K562 (cell line): ENCODE data around the gene DENND1A. TPM values are rescaled to one million over a fixed set of nuclear protein-coding genes. Genes with fewer than 3 reads are reported as not detected.

Source experiments
- ATAC-seq: fragments of 200-7000 bp; cut with Tn5 transposase; 3 replicates; pipeline ENCODE4 v1.9.1; 2020; ENCODE audit warnings: moderate library complexity
- BruUV-seq: library from RNA; stranded (reverse); fragments of 400-500 nt; replicated peaks from 2 replicates; lab custom pipeline; 2021; lab: Mats Ljungman, UMichigan
- CTCF ChIA-PET: fragments of 300-600 bp; formaldehyde crosslinking; extraction: SDS; loops from one replicate; lab custom pipeline; 2021; ENCODE audit warnings: low intra/inter-chr PET ratio; lab: Yijun Ruan, JAX
- POLR2A ChIA-PET: fragments of 300-600, 350-650 bp; sonication (Branson Sonifier 250); formaldehyde crosslinking; extraction: SDS; loops from one replicate; lab custom pipeline; 2021; ENCODE audit warnings: antibody characterized with exemption, inconsistent platforms; lab: Yijun Ruan, JAX
- DNase-seq, 4 experiments: peaks; one replicate each; pipeline versions ENCODE4 v3.0.0 to v3.0.0-alpha.2; 2011 to 2018; ENCODE audit warnings: low spot score in 3 of 4, mixed read lengths in 3 of 4; ENCODE audit errors: extremely low read depth in 1 of 4
- FAIRE-seq: peaks from 2 replicates; lab custom pipeline; 2011; peaks lifted over from hg19 to GRCh38; lab: Jason Lieb, UNC
- H2AFZ ChIP-seq: 2 replicates; pipeline ENCODE4 v1.6.0; 2011; ENCODE audit warnings: low read depth, low read length, control low read depth, inconsistent platforms
- H3K27ac ChIP-seq: fragments of 200-600 bp; 3 replicates; pipeline ENCODE4 v1.8.0; 2011; ENCODE audit warnings: low read depth, mild to moderate bottlenecking, control low read depth, inconsistent platforms, low read length, moderate library complexity, mixed read lengths; ENCODE audit errors: extremely low read depth
- H3K27me3 ChIP-seq, 2 experiments: fragments of 300-600 bp in 1 of 2; 2 replicates in 1 of 2; 3 replicates in 1 of 2; pipeline versions ENCODE4 v1.6.0 to v1.8.0; 2011; ENCODE audit warnings: inconsistent platforms in 2 of 2, low read length in 2 of 2, mild to moderate bottlenecking in 1 of 2, mixed read lengths in 1 of 2, moderate library complexity in 1 of 2; ENCODE audit not compliant: control insufficient read depth in 2 of 2, insufficient read depth in 2 of 2
- H3K36me3 ChIP-seq: fragments of 300-600 bp; 3 replicates; pipeline ENCODE4 v1.8.0; 2011; ENCODE audit warnings: mild to moderate bottlenecking, low read length, inconsistent platforms; ENCODE audit not compliant: control insufficient read depth, insufficient read depth
- H3K4me1 ChIP-seq, 2 experiments: fragments of 200-600 bp in 1 of 2; replicated peaks in 1 of 2; 2 replicates in 1 of 2; 3 replicates in 1 of 2; pipeline versions ENCODE4 v1.5.1 to v1.8.0; 2011; ENCODE audit warnings: inconsistent platforms in 2 of 2, low read length in 2 of 2, mild to moderate bottlenecking in 1 of 2, mixed read lengths in 1 of 2, moderate library complexity in 1 of 2; ENCODE audit not compliant: control insufficient read depth in 2 of 2, insufficient read depth in 2 of 2
- H3K4me2 ChIP-seq: 2 replicates; pipeline ENCODE4 v1.6.1; 2011; ENCODE audit warnings: low read length, control low read depth, inconsistent platforms, mixed read lengths; ENCODE audit not compliant: insufficient read depth
- H3K4me3 ChIP-seq: fragments of 200-600 bp; sonication (generic), shearing (Covaris generic); 2 replicates; pipeline ENCODE4 v1.5.1; 2016; ENCODE audit warnings: control low read depth, inconsistent platforms
- H3K79me2 ChIP-seq: fragments of 200-600 bp; 3 replicates; pipeline ENCODE4 v1.8.0; 2011; ENCODE audit warnings: low read length, inconsistent platforms; ENCODE audit not compliant: control insufficient read depth, insufficient read depth
- H3K9ac ChIP-seq, 2 experiments: 2 replicates each; pipeline versions ENCODE4 v1.6.0 to v1.6.1; 2011; ENCODE audit warnings: low read depth in 2 of 2, low read length in 2 of 2, control low read depth in 1 of 2, inconsistent platforms in 1 of 2, mild to moderate bottlenecking in 1 of 2, mixed read lengths in 1 of 2; ENCODE audit not compliant: insufficient read depth in 1 of 2
- H3K9me1 ChIP-seq: one replicate; pipeline ENCODE4 v1.6.0; 2011; ENCODE audit warnings: inconsistent platforms, mild to moderate bottlenecking, low read length, moderate library complexity; ENCODE audit not compliant: control insufficient read depth, insufficient read depth
- H3K9me3 ChIP-seq: replicated peaks from 2 replicates; pipeline ENCODE4 v1.5.1; 2011; ENCODE audit warnings: low read depth, low read length, inconsistent platforms; ENCODE audit not compliant: control insufficient read depth, insufficient read depth
- H4K20me1 ChIP-seq: replicated peaks from 2 replicates; pipeline ENCODE4 v1.6.1; 2011; ENCODE audit warnings: low read length, inconsistent platforms, mixed read lengths; ENCODE audit not compliant: control insufficient read depth, insufficient read depth
- DPF2 ChIP-seq: fragments of 450-650 bp; IDR thresholded peaks from 2 replicates; pipeline ENCODE4 v1.6.1; 2016
- EP300 ChIP-seq: IDR thresholded peaks from 2 replicates; pipeline ENCODE4 v1.6.1; 2012; ENCODE audit warnings: low read length, improper control_type of control experiment
- FOSL1 ChIP-seq: fragments of 200-800 bp; sonication (Bioruptor generic); conservative IDR thresholded peaks from 2 replicates; pipeline ENCODE4 v1.6.1; 2016; ENCODE audit warnings: missing genetic modification characterization, missing compliant biosample characterization
- FOXP1 ChIP-seq: sonication (generic); formaldehyde crosslinking; IDR thresholded peaks from 2 replicates; pipeline ENCODE4 v1.8.0; 2022; ENCODE audit warnings: mild to moderate bottlenecking, missing genetic modification reagents
- HCFC1 ChIP-seq: IDR thresholded peaks from 2 replicates; pipeline ENCODE4 v1.6.1; 2012; ENCODE audit warnings: low read depth, low read length, improper control_type of control experiment
- HOXB6 ChIP-seq: fragments of 250-450 bp; sonication (Bioruptor Pico); IDR thresholded peaks from 2 replicates; pipeline ENCODE4 v1.5.1; 2022; ENCODE audit warnings: mild to moderate bottlenecking, borderline replicate concordance
- JUND ChIP-seq, 2 experiments: IDR thresholded peaks; 2 replicates in 1 of 2; 3 replicates in 1 of 2; pipeline ENCODE4 v1.6.1; 2011; ENCODE audit warnings: borderline replicate concordance in 2 of 2, low read depth in 2 of 2, low read length in 2 of 2, improper control_type of control experiment in 1 of 2, missing biosample characterization in 1 of 2, missing genetic modification characterization in 1 of 2, missing genetic modification reagents in 1 of 2
- KDM4B ChIP-seq, 2 experiments: fragments of 450-650 bp in 1 of 2; sonication (generic) in 1 of 2; IDR thresholded peaks; 2 replicates each; pipeline ENCODE4 v1.6.1; 2016 to 2017; ENCODE audit warnings: borderline replicate concordance in 2 of 2, antibody characterized with exemption in 1 of 2, low read depth in 1 of 2, mild to moderate bottlenecking in 1 of 2
- MAFK ChIP-seq: IDR thresholded peaks from 2 replicates; pipeline ENCODE4 v1.6.1; 2011; ENCODE audit warnings: low read length, improper control_type of control experiment
- SLC30A9 ChIP-seq: fragments of 250-450 bp; sonication (Bioruptor Pico); IDR thresholded peaks from 2 replicates; pipeline ENCODE4 v1.8.0; 2022; ENCODE audit warnings: mild to moderate bottlenecking, moderate library complexity
- SMAD3 ChIP-seq: fragments of 450-650 bp; formaldehyde crosslinking; conservative IDR thresholded peaks from 2 replicates; pipeline ENCODE4 v1.4.0; 2020; ENCODE audit warnings: mild to moderate bottlenecking
- TSC22D4 ChIP-seq: fragments of 450-650 bp; IDR thresholded peaks from 2 replicates; pipeline ENCODE4 v1.6.1; 2016; ENCODE audit warnings: missing genetic modification characterization, missing biosample characterization, control low read depth
- WGBS: fragments of 100-300 bp; shearing (Covaris generic); methylation state at CpG from one replicate; pipeline ENCODE4 v1.1.6; 2016; ENCODE audit warnings: low coverage, mixed read lengths; ENCODE audit not compliant: insufficient coverage; ENCODE audit errors: missing lambda C conversion rate; 5-methylcytosine and 5-hydroxymethylcytosine counted together
- in situ Hi-C: fragments of 300-500 bp; cut with MboI; formaldehyde crosslinking; loops from 4 replicates; pipeline ENCODE4 v1.15.0; 2018; ENCODE audit warnings: inconsistent platforms, mixed read lengths
- intact Hi-C: fragments of 100-400 bp; cut with micrococcal nuclease; formaldehyde crosslinking; loops from 2 replicates; pipeline ENCODE4 v1.14.2; 2022
- polyA plus RNA-seq, 8 experiments: library from polyadenylated mRNA; depleted of rRNA in 4 of 8; stranded (reverse) in 5 of 8; unstranded in 3 of 8; fragments of >200 nt; fragmentation: Nextera tagmentation in 2 of 8; fragmentation: Illumina TruSeq in 1 of 8; extraction: Ambion mirVana in 2 of 8; extraction: Trizol in 1 of 8; gene quantifications; 2 replicates each; pipeline versions ENCODE4 v1.2.1 to v1.2.3, GENCODE V29; 2011 to 2014; ENCODE audit warnings: inconsistent platforms in 1 of 8, missing spikeins in 1 of 8
- total RNA-seq, 7 experiments: library from RNA; depleted of rRNA in 6 of 7; stranded (reverse); fragments of >200 nt in 6 of 7; fragmentation: Illumina TruSeq in 2 of 7; extraction: Trizol in 2 of 7; gene quantifications; 2 replicates each; pipeline versions ENCODE4 v1.2.1 to v1.2.3, GENCODE V29; 2011 to 2021; ENCODE audit warnings: low replicate concordance in 1 of 7
- TF ChIP-seq, protein P1 (sequence below), 2 experiments: fragments of 450-650 bp in 1 of 2; sonication (generic) in 1 of 2; formaldehyde crosslinking in 1 of 2; IDR thresholded peaks in 1 of 2; conservative IDR thresholded peaks in 1 of 2; 2 replicates each; pipeline versions ENCODE4 v1.6.1 to v1.8.1; 2016 to 2023; ENCODE audit warnings: mild to moderate bottlenecking in 2 of 2, moderate library complexity in 2 of 2, inconsistent platforms in 1 of 2, missing genetic modification reagents in 1 of 2
- TF ChIP-seq, protein P2 (sequence below): sonication (generic); formaldehyde crosslinking; IDR thresholded peaks from 2 replicates; pipeline ENCODE4 v1.9.0; 2022; ENCODE audit warnings: mild to moderate bottlenecking, missing genetic modification reagents
- TF ChIP-seq, protein P3 (sequence below): fragments of 450-650 bp; conservative IDR thresholded peaks from 2 replicates; pipeline ENCODE4 v1.6.1; 2016; ENCODE audit warnings: missing genetic modification characterization, low read depth, mild to moderate bottlenecking, control low read depth, missing compliant biosample characterization

The DENND1A gene
- total and polyA plus RNA-seq, 9 of the 15 experiments (the other 6 are each of a cell fraction or from before 2014, with no cell fraction given): 7.6 to 29.5 (median 15.7) TPM

DNA sequence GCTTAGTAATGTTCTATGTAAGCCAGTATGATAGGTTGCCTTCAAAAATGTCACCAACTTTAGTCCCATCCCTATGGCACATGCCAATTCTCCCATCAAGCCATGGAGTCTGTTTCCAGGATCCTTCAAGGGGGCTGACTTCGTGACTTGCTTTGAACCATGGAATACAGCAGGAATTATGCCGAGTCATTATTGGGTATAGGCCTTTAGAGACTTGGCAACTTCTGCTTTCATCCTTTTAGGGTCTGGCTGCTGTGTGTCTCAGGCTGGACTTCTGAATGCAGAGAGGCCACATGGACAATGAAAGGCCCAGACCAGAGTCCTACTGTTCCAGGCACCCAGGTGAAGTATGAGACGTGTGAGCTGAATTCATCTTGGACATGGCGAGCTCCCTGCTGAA, 109.8 kb downstream of the DENND1A start (continued):
- no peak for TF ChIP-seq SLC30A9
- peak; percentile 78 for TF ChIP-seq MAFK
- no peak for TF ChIP-seq TSC22D4 (tag)
- TF ChIP-seq, protein P1, sequence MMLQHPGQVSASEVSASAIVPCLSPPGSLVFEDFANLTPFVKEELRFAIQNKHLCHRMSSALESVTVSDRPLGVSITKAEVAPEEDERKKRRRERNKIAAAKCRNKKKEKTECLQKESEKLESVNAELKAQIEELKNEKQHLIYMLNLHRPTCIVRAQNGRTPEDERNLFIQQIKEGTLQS (IDR thresholded peaks at IDR 0.05): no peak
- TF ChIP-seq, protein P1 (CRISPR knock-in tag; conservative IDR thresholded peaks at IDR 0.05): no peak

DNA sequence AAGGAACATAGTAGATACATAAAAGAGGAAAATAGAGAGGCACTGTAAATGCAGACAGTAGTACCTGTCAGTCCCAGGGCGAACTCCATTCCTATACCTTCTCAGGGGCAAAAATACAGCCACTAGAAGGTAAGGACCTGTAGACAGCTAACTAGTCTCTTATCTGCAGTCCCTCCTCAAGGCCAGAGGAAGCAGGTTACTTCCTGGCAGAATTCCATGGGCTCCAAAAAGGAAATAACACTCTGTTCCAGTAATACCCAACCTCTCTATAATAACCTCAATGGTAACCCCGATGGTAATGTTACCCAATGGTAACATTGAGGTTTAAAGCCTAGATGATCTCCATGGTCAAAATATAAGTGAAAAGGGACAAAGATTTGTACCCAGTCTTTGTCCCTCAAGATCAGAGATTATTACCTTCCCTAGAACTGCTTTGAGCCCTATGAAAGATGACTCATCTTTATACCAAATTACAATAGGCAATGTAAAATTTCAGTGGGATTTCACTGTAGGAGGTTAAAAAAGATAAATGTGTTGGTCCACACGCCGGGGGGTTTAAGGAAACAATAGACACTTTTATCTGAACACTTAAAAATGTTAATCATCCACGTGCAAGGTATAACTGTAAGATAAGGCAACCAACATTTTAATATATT, 113.0 kb downstream of the DENND1A start:
- FAIRE-seq: no peak
- in situ Hi-C loops (no loop called here), intact Hi-C loops (no loop called here)
- Histone ChIP-seq H2AFZ (no peak overlapping the region), H3K4me2 (no peak overlapping the region), H3K27me3 (no peaks in the 10 kb centered on the region), H3K9me1 (no peaks in the 10 kb centered on the region), H3K27ac (no peak overlapping the region), H3K4me1 (peaks cover 4 to 6% of the 10 kb centered on the region in 2 experiments; a peak in 2 of 5 replicates), H3K4me3 (no peak overlapping the region), H3K9me3 (no peaks in the 10 kb centered on the region), H4K20me1 (no peaks in the 10 kb centered on the region), H3K79me2 (no peaks in the 10 kb centered on the region), H3K9ac (no peak overlapping the region), H3K36me3 (no peaks in the 10 kb centered on the region)
- 27% methylated on average over 5 of the region's 5 CpGs for WGBS
- ChIA-PET POLR2A (interaction anchor here (0.6 to 1.2 kb wide), 3 partner anchors 8 to 171 kb away, joined by 3 to 6 read pairs (median 4); no protein-coding TSS in a partner anchor), CTCF (no interaction called here)
- BruUV-seq: no TSS peak
- DNase-seq: peak in 2 of 4 experiments; percentile 14 to 16
- ATAC-seq: peak; percentile 43; the same call in 2 of the 3 replicates
- TF ChIP-seq DPF2 (0 out of 2 replicates have a peak, but pooled peaks have one; percentile 27), KDM4B (IDR thresholded peaks at IDR 0.05; ENCODE audit: borderline replicate concordance in 2 of 2, low read depth in 1 of 2) (no peak), HOXB6 (CRISPR knock-in tag) (no peak), SMAD3 (CRISPR knock-in tag) (no peak), EP300 (no peak), JUND (IDR thresholded peaks at IDR 0.05; ENCODE audit: borderline replicate concordance, low read depth, low read length) (peak; percentile 68), JUND (tag; IDR thresholded peaks at IDR 0.05; ENCODE audit: borderline replicate concordance, low read depth, low read length) (peak; percentile 65; the same call in 1 of the 3 replicates), FOSL1 (tag) (peak; percentile 52; the same call in 1 of the 2 replicates), FOXP1 (CRISPR knock-in tag) (no peak), HCFC1 (no peak)
- TF ChIP-seq, protein P1 (IDR thresholded peaks at IDR 0.05): peak; percentile 86
- TF ChIP-seq, protein P1 (CRISPR knock-in tag; conservative IDR thresholded peaks at IDR 0.05): no peak
- TF ChIP-seq, protein P2, sequence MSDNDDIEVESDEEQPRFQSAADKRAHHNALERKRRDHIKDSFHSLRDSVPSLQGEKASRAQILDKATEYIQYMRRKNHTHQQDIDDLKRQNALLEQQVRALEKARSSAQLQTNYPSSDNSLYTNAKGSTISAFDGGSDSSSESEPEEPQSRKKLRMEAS (CRISPR knock-in tag): no peak
- TF ChIP-seq, protein P3, sequence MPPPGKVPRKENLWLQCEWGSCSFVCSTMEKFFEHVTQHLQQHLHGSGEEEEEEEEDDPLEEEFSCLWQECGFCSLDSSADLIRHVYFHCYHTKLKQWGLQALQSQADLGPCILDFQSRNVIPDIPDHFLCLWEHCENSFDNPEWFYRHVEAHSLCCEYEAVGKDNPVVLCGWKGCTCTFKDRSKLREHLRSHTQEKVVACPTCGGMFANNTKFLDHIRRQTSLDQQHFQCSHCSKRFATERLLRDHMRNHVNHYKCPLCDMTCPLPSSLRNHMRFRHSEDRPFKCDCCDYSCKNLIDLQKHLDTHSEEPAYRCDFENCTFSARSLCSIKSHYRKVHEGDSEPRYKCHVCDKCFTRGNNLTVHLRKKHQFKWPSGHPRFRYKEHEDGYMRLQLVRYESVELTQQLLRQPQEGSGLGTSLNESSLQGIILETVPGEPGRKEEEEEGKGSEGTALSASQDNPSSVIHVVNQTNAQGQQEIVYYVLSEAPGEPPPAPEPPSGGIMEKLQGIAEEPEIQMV (tag): no peak
